Activated CD4-positive, CD25-positive, alpha-beta regulatory T cell treated with anti-CD3 and anti-CD28 coated beads, Interleukin-2, amount 50 U/mL, for 16 hours (primary cell): Measurements from ENCODE around the gene ZNF71.
"Not testable (repeated sequence)": the region's sequence is repeated elsewhere in the genome, so short reads cannot be mapped to it uniquely, and the experiment has no call there.

Experiments
- DNase-seq: peaks from one replicate; pipeline ENCODE4 v3.0.0-alpha.2; 2020; ENCODE audit warnings: low read depth, low spot score

ZNF71 gene

DNA sequence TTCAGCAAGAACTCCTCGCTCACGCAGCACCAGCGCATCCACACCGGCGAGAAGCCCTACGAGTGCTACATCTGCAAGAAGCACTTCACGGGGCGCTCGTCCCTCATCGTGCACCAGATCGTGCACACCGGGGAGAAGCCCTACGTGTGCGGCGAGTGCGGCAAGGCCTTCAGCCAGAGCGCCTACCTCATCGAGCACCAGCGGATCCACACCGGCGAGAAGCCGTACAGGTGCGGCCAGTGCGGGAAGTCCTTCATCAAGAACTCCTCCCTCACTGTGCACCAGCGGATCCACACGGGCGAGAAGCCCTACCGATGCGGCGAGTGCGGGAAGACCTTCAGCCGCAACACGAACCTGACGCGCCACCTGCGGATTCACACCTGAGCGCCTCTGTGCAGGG lies 27.3 kb downstream of the ZNF71 start:
- no peak for DNase-seq

GRCh38 chr19:56623006-56623405 lies 27.9 kb downstream of the ZNF71 start:
- no peak for DNase-seq

DNA sequence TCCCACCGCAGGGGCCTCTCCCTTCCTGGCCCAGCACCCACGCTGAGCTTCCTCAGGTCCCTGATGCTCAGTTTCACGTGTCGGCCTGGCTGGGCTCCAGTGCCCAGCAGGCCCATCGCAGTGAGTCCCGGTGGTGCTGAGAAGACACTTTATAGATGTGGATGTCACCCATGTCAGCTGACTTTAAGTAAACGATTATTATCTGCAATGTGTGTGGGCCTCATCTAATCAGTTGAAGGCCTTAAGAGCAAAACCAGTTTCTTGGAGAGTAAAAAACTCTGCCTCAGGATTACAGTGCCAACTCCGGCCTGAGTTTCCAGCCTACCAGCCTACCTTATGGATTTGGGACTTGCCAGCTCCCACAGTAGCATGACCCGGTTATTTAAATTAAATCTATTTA lies 30.6 kb downstream of the ZNF71 start:
- no peak for DNase-seq

DNA sequence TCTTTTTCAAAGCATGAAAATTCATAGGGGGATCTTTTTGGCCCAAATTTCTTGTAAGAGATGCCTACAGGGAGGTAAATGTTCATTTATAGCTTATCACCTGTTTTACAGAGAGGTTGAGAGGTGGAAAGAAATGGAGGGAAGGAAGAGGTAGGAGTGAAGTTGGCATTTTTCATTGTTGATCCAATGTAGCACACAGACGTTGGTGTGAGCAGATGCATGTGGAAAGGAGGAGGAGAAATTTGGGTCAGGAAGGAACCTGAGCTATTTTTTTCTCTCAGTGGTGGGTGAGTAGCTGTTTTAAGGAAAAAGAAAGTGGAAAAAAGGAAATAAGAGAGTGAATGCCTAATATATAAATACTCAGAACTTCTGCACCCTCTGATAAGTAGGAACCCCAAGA lies 37.9 kb downstream of the ZNF71 start:
- DNase-seq, result no peak

GRCh38 chr19:56637976-56638555 lies 43.0 kb downstream of the ZNF71 start:
- no peak for DNase-seq

DNA sequence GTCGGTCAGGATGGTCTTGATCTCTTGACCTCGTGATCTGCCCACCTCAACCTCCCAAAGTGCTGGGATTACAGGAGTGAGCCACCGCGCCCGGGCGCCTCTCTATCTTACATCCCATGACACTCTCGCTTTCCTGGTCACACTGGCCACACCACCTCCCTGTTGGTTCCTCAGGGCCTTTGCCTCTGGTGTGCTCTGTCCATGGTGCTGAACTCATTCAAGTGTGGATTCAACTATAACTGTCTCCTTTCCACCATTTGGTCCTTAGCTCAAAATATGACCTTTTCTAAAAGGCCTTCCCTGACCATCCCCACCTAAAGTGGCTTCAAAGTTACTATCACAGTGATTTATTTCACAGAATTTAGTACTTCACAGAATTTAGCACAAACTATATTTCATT lies 44.1 kb downstream of the ZNF71 start:
- no peak for DNase-seq

- DNase-seq, result no peak
These were observed 47.8 kb downstream of the ZNF71 start, which contains the start of gene SMIM17 for GRCh38 chr19:56642711-56643459. Gene SMIM17, plus strand, starts transcription at chr19:56643159. Its CDS starts 2,509 bp downstream, at chr19:56645668.

GRCh38 chr19:56643460-56643955 lies 48.4 kb downstream of the ZNF71 start:
- DNase-seq, result no peak

GRCh38 chr19:56654151-56654550 lies 59.0 kb downstream of the ZNF71 start:
- DNase-seq, result no peak

DNA sequence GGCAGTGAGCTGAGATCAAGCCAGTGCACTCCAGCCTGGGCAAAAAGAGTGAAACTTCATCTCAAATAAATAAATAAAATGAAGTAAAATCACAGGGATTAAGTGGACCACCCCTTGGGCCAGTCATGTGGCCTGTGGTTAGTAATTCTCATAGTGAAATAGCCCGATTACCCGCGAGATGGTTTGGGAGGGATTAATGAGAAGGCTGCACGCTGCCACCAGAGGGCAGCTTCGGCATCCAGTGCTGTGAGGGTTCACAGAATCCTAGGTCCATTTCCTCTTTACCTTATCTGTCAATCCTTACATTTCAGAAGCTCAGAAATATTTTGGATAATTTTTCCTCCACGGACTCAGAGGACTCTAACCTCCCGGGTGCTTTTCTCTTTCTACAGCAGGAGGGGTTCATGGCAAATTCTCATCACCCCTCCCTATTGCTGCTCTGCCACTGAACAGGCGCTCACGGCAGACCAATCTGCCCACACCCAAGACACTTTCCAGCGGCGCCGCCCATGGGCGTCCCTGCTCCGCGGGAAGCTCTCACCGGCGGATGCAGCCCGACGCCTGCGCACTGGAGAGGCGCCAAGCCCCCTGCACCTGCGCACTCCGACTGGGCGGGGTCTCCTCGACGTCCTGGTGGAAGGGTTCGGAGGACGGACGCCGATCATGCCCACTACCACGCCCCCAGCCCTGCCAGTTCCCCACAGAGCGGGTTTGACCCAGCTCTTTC lies 65.4 kb downstream of the ZNF71 start:
- DNase-seq, result no peak

DNA sequence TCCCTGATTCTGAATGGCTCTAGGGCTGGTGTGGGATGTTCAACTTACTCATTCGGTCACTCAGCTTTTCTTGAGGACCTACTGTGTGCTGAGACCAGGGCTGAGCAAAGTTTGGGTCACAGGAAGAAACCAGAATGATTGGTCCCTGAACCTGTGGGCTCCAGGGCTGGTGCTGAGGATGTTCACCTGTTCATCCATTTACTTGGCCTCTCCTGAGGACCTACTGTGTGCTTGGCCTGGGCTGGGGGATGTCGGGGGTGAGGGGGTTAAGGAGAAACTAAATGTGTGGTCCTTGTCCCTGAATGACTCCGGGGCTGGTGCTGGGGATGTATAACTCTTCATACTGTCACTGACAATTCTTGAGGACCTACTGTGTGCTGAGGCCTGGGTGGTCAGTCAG lies 66.1 kb downstream of the ZNF71 start:
- DNase-seq, result no peak

- no peak for DNase-seq
These were observed 68.9 kb downstream of the ZNF71 start for GRCh38 chr19:56663931-56664500.

- DNase-seq, result no peak
These were observed 69.4 kb downstream of the ZNF71 start for GRCh38 chr19:56664511-56664910.

DNA sequence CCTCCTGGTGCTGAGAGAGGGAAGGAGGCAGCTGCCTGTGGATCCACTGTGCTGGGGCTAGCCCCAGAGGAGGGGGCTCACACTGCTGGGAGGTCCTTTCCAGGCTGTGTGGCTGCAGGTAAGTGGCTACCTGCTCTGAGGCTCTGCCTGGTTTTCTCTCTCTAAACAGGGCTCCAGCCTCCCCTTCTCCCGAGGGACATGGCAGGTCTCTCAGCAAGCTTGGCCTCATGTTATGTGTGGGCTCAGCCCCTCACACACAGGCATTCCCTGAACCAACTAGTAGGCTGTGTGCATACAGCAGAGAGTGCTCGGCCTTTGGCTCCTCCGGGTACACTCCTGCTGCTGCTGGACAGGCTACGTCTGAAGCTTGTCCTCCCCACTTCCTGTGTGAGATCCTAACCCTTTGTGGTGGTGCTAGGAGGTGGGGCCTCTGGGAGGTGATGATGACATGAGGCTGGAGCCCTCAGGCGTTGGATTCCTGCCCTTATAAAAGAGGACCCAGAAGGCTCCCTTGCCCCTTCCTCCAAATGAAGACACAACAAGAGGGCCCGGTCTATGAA lies 72.3 kb downstream of the ZNF71 start:
- no peak for DNase-seq

DNA sequence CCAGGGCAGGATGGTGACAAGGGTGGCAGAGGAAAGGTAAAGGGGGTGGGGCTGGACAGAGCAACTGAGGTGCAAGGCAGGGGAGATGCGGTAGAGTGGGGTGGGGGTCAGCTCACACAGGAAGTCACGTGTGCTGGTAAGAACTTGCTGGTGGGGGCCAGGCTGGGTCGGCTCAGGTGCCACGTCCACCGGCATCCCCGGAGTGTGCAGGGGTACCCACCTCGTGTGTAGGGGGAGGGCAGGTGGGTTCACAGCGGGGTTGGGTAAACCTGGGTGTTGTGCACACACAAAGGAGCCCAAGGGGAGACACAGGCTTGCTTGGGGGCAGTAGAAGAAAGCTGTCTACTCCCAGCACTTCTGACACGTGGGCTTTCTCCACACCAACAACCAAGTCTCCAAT lies 73.6 kb downstream of the ZNF71 start:
- DNase-seq, result no peak

- no peak for DNase-seq
These were observed 75.4 kb downstream of the ZNF71 start for GRCh38 chr19:56670401-56670960.

DNA sequence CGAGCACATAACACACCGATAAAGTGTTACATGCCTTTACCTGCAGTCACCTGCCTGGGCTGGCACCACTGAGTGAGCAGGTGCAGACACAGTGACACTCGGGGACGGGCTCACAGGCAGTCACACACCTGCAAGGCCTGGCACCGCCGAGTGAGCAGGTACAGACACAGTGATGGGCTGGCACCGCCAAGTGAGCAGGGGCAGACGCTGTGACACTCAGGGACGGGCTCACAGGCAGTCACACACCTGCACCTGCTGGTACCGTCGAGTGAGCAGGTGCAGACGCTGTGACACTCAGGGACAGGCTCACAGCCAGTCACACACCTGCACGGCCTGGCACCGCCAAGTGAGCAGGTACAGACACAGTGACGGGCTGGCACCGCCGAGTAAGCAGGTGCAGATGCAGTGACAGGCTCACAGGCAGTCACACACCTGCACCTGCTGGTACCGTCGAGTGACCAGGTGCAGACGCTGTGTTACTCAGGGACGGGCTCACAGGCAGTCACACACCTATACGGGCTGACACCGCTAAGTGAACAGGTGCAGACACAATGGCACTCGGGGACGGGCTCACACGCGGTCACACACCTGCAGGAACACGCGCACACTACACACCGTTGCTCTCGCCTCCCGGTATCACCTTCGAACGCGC lies 76.0 kb downstream of the ZNF71 start:
- DNase-seq, result no peak

DNA sequence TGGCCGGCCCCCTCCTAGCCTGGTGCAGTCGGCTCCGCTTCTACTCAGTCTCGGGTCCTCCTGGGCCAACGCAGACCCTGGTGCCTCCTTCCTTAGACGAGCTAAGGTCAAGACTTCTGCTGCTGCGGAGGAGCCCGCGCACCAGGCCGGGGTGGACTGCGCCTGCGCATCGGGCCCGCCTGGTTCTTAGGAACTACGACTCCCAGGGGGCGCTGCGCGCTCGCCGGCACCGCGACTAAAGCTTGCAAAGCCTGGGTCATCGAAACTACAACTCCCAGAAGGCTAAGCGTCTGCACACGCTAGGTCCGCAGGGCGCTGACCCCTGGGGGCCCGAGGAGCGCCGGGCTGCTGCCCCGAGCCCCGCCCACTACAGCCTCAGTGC lies 76.5 kb downstream of the ZNF71 start, which contains the start of gene ZNF835:
Gene ZNF835 (minus strand): TSS at position 145 of the 382 bp plus-strand sequence. CDS start 6,559 bp downstream, outside the sequence.
- DNase-seq, result peak; percentile 61

DNA sequence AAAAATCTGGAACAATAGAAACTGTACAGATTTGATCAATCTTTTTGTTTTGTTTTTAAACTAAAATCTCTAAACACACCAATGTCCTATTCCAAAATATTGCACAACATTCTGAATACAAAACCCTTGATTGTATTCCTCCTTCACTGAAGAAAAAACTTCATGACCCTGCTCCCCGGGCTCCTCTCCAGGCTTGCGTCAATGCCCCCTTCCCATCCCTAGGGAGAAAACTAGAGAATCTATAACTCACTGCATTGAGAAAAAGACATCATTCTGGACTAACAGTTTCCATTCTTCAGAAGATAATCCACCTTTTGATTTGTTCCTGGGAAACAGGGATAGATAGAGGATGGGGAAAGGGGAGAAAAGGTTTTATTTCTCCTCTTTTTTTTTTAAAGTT lies 77.5 kb downstream of the ZNF71 start:
- not testable (repeated sequence) for DNase-seq
